ENCODE measurements around the gene TBC1D9.

The TBC1D9 gene

GRCh38 chr4:140628016-140628415 is 128.2 kb downstream of the TBC1D9 start:
- in situ Hi-C loops (cut with MboI; ENCODE audit: low sequenced_read_pairs): no loop called here

GRCh38 chr4:140626661-140627376 is 129.4 kb downstream of the TBC1D9 start:
- in situ Hi-C loops (cut with MboI; ENCODE audit: low sequenced_read_pairs): no loop called here

- in situ Hi-C loops (cut with MboI; ENCODE audit: low sequenced_read_pairs): no loop called here
Observed at GRCh38 chr4:140622333-140622958, 133.7 kb downstream of the TBC1D9 start.

GRCh38 chr4:140621161-140621560 is 135.0 kb downstream of the TBC1D9 start:
- in situ Hi-C loops (cut with MboI; ENCODE audit: low sequenced_read_pairs): no loop called here

- in situ Hi-C loops (cut with MboI; ENCODE audit: low sequenced_read_pairs): no loop called here
Observed at GRCh38 chr4:140617499-140618248, 138.5 kb downstream of the TBC1D9 start.

- in situ Hi-C loops (cut with MboI; ENCODE audit: low sequenced_read_pairs): no loop called here
Observed at GRCh38 chr4:140615451-140615850, 140.7 kb downstream of the TBC1D9 start.

- in situ Hi-C loops (cut with MboI; ENCODE audit: low sequenced_read_pairs): no loop called here
Observed at GRCh38 chr4:140612357-140612756, 143.8 kb downstream of the TBC1D9 start.

- in situ Hi-C loops (cut with MboI; ENCODE audit: low sequenced_read_pairs): no loop called here
Observed at GRCh38 chr4:140611854-140612253, 144.3 kb downstream of the TBC1D9 start.

- in situ Hi-C loops (cut with MboI; ENCODE audit: low sequenced_read_pairs): no loop called here
Observed at GRCh38 chr4:140609548-140610425, 146.4 kb downstream of the TBC1D9 start.

- in situ Hi-C loops (cut with MboI; ENCODE audit: low sequenced_read_pairs): no loop called here
Observed at GRCh38 chr4:140607852-140608251, 148.3 kb downstream of the TBC1D9 start.

GRCh38 chr4:140604544-140604943 is 151.6 kb downstream of the TBC1D9 start:
- in situ Hi-C loops (cut with MboI; ENCODE audit: low sequenced_read_pairs): no loop called here

GRCh38 chr4:140603286-140603685 is 152.9 kb downstream of the TBC1D9 start:
- in situ Hi-C loops (cut with MboI; ENCODE audit: low sequenced_read_pairs): no loop called here

- in situ Hi-C loops (cut with MboI; ENCODE audit: low sequenced_read_pairs): no loop called here
Observed at GRCh38 chr4:140602714-140603113, 153.5 kb downstream of the TBC1D9 start.

- in situ Hi-C loops (cut with MboI; ENCODE audit: low sequenced_read_pairs): no loop called here
Observed at GRCh38 chr4:140600408-140600807, 155.8 kb downstream of the TBC1D9 start.

GRCh38 chr4:140595065-140595464 is 161.1 kb downstream of the TBC1D9 start:
- in situ Hi-C loops (cut with MboI; ENCODE audit: low sequenced_read_pairs): no loop called here

- in situ Hi-C loops (cut with MboI; ENCODE audit: low sequenced_read_pairs): no loop called here
Observed at GRCh38 chr4:140584439-140584838, 171.7 kb downstream of the TBC1D9 start.

- in situ Hi-C loops (cut with MboI; ENCODE audit: low sequenced_read_pairs): no loop called here
Observed at GRCh38 chr4:140581078-140581477, 175.1 kb downstream of the TBC1D9 start.

- in situ Hi-C loops (cut with MboI; ENCODE audit: low sequenced_read_pairs): no loop called here
Observed at GRCh38 chr4:140579278-140579677, 176.9 kb downstream of the TBC1D9 start.

- in situ Hi-C loops (cut with MboI; ENCODE audit: low sequenced_read_pairs): no loop called here
Observed at GRCh38 chr4:140575489-140575888, 180.7 kb downstream of the TBC1D9 start.

- in situ Hi-C loops (cut with MboI; ENCODE audit: low sequenced_read_pairs): no loop called here
Observed at GRCh38 chr4:140571620-140572019, 184.6 kb downstream of the TBC1D9 start.

Measured in hTERT RPE-1 (cell line).